Liver (tissue), 9 donors: ENCODE data around the gene MEF2A. TPM values are rescaled to one million over a fixed set of nuclear protein-coding genes. Genes with fewer than 3 reads are reported as not detected.

ENCODE experiments used
- DNase-seq: peaks from one replicate; pipeline ENCODE4 v3.0.0-alpha.2; 2017; ENCODE audit warnings: low spot score
- H3K27ac ChIP-seq, 2 donors: one replicate each; pipeline ENCODE4 v1.7.0; 2013; ENCODE audit warnings: inconsistent platforms in 2 of 2, low read length in 2 of 2, control low read depth in 1 of 2, low read depth in 1 of 2, mild to moderate bottlenecking in 1 of 2
- H3K27me3 ChIP-seq, 4 donors: one replicate each; pipeline versions ENCODE4 v1.6.1 to v1.7.0; 2013; ENCODE audit warnings: low read length in 3 of 4, inconsistent platforms in 1 of 4, mild to moderate bottlenecking in 1 of 4, moderate library complexity in 1 of 4; ENCODE audit not compliant: control insufficient read depth in 4 of 4, insufficient read depth in 4 of 4
- H3K36me3 ChIP-seq, 4 donors: one replicate each; pipeline versions ENCODE4 v1.6.1 to v1.7.0; 2013; ENCODE audit warnings: low read length in 3 of 4, mild to moderate bottlenecking in 3 of 4, low read depth in 1 of 4, moderate library complexity in 1 of 4; ENCODE audit not compliant: control insufficient read depth in 4 of 4, insufficient read depth in 3 of 4
- H3K4me1 ChIP-seq, 4 donors: one replicate each; pipeline versions ENCODE4 v1.6.1 to v1.7.0; 2013; ENCODE audit warnings: low read length in 3 of 4, mild to moderate bottlenecking in 3 of 4, moderate library complexity in 1 of 4; ENCODE audit not compliant: control insufficient read depth in 4 of 4, insufficient read depth in 4 of 4
- H3K4me3 ChIP-seq, 3 donors: one replicate each; pipeline versions ENCODE4 v1.6.1 to v1.7.0; 2013; ENCODE audit warnings: low read length in 3 of 3, control low read depth in 1 of 3, low read depth in 1 of 3, mild to moderate bottlenecking in 1 of 3
- H3K9ac ChIP-seq, 2 donors: one replicate each; pipeline ENCODE4 v1.7.0; 2013; ENCODE audit warnings: low read length in 2 of 2, mild to moderate bottlenecking in 2 of 2, moderate library complexity in 2 of 2, control low read depth in 1 of 2, low read depth in 1 of 2
- H3K9me3 ChIP-seq, 4 donors: one replicate each; pipeline versions ENCODE4 v1.6.1 to v1.7.0; 2013; ENCODE audit warnings: low read length in 3 of 4; ENCODE audit not compliant: control insufficient read depth in 4 of 4
- CTCF ChIP-seq: fragments of 150-350 bp; IDR thresholded peaks from 2 replicates; pipeline ENCODE4 v1.5.1; 2017; ENCODE audit warnings: improper control_type of control experiment, low read depth, low read length; ENCODE audit not compliant: missing input control
- FOXA2 ChIP-seq: IDR thresholded peaks from 2 replicates; pipeline ENCODE4 v1.6.1; 2016; ENCODE audit warnings: antibody characterized with exemption
- GABPA ChIP-seq, 2 donors: IDR thresholded peaks in 1 of 2; conservative IDR thresholded peaks in 1 of 2; 2 replicates each; pipeline ENCODE4 v1.6.1; 2016; ENCODE audit warnings: antibody characterized with exemption in 2 of 2, mild to moderate bottlenecking in 1 of 2, moderate library complexity in 1 of 2
- HNF4A ChIP-seq, 2 donors: conservative IDR thresholded peaks; 2 replicates each; pipeline ENCODE4 v1.6.1; 2016; ENCODE audit warnings: antibody characterized with exemption in 2 of 2, mild to moderate bottlenecking in 2 of 2
- HNF4G ChIP-seq: IDR thresholded peaks from 2 replicates; pipeline ENCODE4 v1.6.1; 2016; ENCODE audit warnings: antibody characterized with exemption
- JUND ChIP-seq, 2 donors: IDR thresholded peaks; 2 replicates each; pipeline ENCODE4 v1.6.1; 2016; ENCODE audit warnings: antibody characterized with exemption in 2 of 2
- RAD21 ChIP-seq, 2 donors: IDR thresholded peaks; 2 replicates each; pipeline ENCODE4 v1.6.1; 2016; ENCODE audit warnings: antibody characterized with exemption in 2 of 2, mild to moderate bottlenecking in 2 of 2
- REST ChIP-seq: IDR thresholded peaks from 2 replicates; pipeline ENCODE4 v1.6.1; 2016; ENCODE audit warnings: antibody characterized with exemption, mild to moderate bottlenecking
- RXRA ChIP-seq, 2 donors: IDR thresholded peaks; 2 replicates each; pipeline ENCODE4 v1.6.1; 2017 to 2018; ENCODE audit warnings: antibody characterized with exemption in 2 of 2, mild to moderate bottlenecking in 1 of 2
- SP1 ChIP-seq: IDR thresholded peaks from 2 replicates; pipeline ENCODE4 v1.6.1; 2018; ENCODE audit warnings: antibody characterized with exemption, mild to moderate bottlenecking
- TAF1 ChIP-seq: conservative IDR thresholded peaks from 2 replicates; pipeline ENCODE4 v1.6.1; 2016; ENCODE audit warnings: antibody characterized with exemption, mild to moderate bottlenecking
- YY1 ChIP-seq: IDR thresholded peaks from 2 replicates; pipeline ENCODE4 v1.6.1; 2016; ENCODE audit warnings: antibody characterized with exemption, mild to moderate bottlenecking
- ZBTB33 ChIP-seq: IDR thresholded peaks from 2 replicates; pipeline ENCODE4 v1.6.1; 2016; ENCODE audit warnings: antibody characterized with exemption
- WGBS: extraction: QIAGEN DNeasy Blood & Tissue Kit; methylation state at CpG from one replicate; pipeline ENCODE4 v1.1.7; 2013; 5-methylcytosine and 5-hydroxymethylcytosine counted together
- polyA plus RNA-seq, 2 donors: library from polyadenylated mRNA; stranded (reverse) in 1 of 2; unstranded in 1 of 2; fragments of 200-250 nt in 1 of 2; fragments of >200 nt in 1 of 2; fragmentation: Nextera tagmentation in 1 of 2; extraction: Ambion mirVana in 1 of 2; gene quantifications; one replicate each; pipeline versions ENCODE4 v1.2.1 to v1.2.3, GENCODE V29; 2013 to 2015
- total RNA-seq, 2 donors: library from RNA; depleted of rRNA; stranded (reverse); fragments of >200 nt; gene quantifications; one replicate each; pipeline ENCODE4 v1.2.3, GENCODE V29; 2014
- donor health status: healthy.
- donor health status: healthy.
- donor health status: healthy.
- donor health status: healthy.
- donor health status: healthy.

Gene MEF2A
- total and polyA plus RNA-seq, 4 donors, result 8.5 to 45.9 (median 18.2) TPM

GRCh38 chr15:99619712-99620111 is 53.9 kb downstream of the MEF2A start (continued):
- TF ChIP-seq REST (no peak), CTCF (no peak)

GRCh38 chr15:99620178-99620577 is 54.4 kb downstream of the MEF2A start:
- H3K27me3 ChIP-seq, result no peaks in the 10 kb centered on the region
- H3K27ac ChIP-seq, result peak overlapping the region; percentile 86 to 93
- DNase-seq, result no peak
- TF ChIP-seq SP1 (peak; percentile 40), TAF1 (peak; percentile 49), GABPA (IDR thresholded peaks at IDR 0.05 in 1 of 2, conservative IDR thresholded peaks at IDR 0.05 in 1 of 2) (no peak), FOXA2 (peak; percentile 17)
- H3K4me1 ChIP-seq, result peaks cover 9 to 45% (median 34%) of the 10 kb centered on the region in 4 donors
- peak overlapping the region; percentile 45 to 73 for H3K9ac ChIP-seq
- no peaks in the 10 kb centered on the region for H3K9me3 ChIP-seq
- 42% methylated on average over 6 of the region's 6 CpGs for WGBS
- no peaks in the 10 kb centered on the region for H3K36me3 ChIP-seq
- H3K4me3 ChIP-seq, result peak overlapping the region in 2 of 3 donors; percentile 4 to 10

- peaks cover 5 to 48% (median 28%) of the 10 kb centered on the region in 4 donors for H3K4me1 ChIP-seq
- H3K27ac ChIP-seq, result peak overlapping the region; percentile 86 to 93
- no peak overlapping the region for H3K4me3 ChIP-seq
- peak overlapping the region in 1 of 2 donors; percentile 70 for H3K9ac ChIP-seq
- H3K9me3 ChIP-seq, result no peaks in the 10 kb centered on the region
- no peaks in the 10 kb centered on the region for H3K27me3 ChIP-seq
- DNase-seq, result no peak
- no peaks in the 10 kb centered on the region for H3K36me3 ChIP-seq
- TF ChIP-seq YY1, result peak; percentile 55
- no peak for TF ChIP-seq GABPA (IDR thresholded peaks at IDR 0.05 in 1 of 2, conservative IDR thresholded peaks at IDR 0.05 in 1 of 2)
- peak; percentile 63 for TF ChIP-seq SP1
- TF ChIP-seq HNF4A (conservative IDR thresholded peaks at IDR 0.05), result peak; percentile 92 to 94
- no peak for TF ChIP-seq TAF1
- TF ChIP-seq FOXA2, result no peak
- TF ChIP-seq ZBTB33, result peak; percentile 15
- TF ChIP-seq RAD21 (IDR thresholded peaks at IDR 0.05), result peak in 1 of 2 donors; percentile 6
- TF ChIP-seq HNF4G, result peak; percentile 51
- TF ChIP-seq JUND (IDR thresholded peaks at IDR 0.05), result peak in 1 of 2 donors; percentile 18
- TF ChIP-seq RXRA (IDR thresholded peaks at IDR 0.05), result peak; percentile 35 to 36
These were observed 56.0 kb downstream of the MEF2A start for GRCh38 chr15:99621767-99622166.
